GM04504 (cell line): Measurements from ENCODE around the gene TRDN.
"Not testable (repeated sequence)": the region's sequence is repeated elsewhere in the genome, so short reads cannot be mapped to it uniquely, and the experiment has no call there.

Experiments used
- DNase-seq: peaks from one replicate; pipeline ENCODE4 v3.0.0-alpha.2; 2012; ENCODE audit warnings: low read depth

Gene TRDN

DNA sequence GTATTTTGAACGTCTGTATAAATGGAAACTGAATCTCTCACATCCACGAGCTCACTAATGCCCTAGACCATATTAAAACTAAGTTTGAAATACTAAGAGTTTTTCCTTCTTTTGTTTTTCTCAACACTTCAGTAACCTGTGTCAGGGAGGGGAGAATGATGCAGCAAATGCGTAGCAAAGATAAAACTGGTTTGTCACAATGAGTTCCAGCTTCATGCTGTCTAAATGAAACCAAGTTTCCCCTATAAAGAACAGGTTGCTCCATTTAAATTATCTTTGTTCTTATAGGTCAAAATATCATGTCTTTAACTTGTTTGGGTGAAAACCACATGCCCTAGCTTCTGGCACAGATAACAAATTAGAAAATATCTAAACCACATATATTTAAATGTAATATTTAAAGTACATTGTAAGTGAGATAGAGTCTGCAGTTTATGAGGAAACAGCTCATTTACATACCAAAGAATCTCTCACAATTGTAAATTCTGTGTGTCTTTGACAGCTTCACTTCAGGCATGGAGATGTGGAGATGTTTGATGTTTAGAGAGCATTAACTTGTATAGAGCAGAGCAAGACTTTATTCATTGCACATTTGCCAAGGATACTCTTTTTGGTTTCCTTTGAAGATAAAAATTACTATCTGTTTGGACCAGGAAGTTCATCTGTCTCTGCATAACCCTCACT, 7.3 kb downstream of the TRDN start:
- no peak for DNase-seq

GRCh38 chr6:123625696-123626095, 11.1 kb downstream of the TRDN start:
- no peak for DNase-seq

DNA sequence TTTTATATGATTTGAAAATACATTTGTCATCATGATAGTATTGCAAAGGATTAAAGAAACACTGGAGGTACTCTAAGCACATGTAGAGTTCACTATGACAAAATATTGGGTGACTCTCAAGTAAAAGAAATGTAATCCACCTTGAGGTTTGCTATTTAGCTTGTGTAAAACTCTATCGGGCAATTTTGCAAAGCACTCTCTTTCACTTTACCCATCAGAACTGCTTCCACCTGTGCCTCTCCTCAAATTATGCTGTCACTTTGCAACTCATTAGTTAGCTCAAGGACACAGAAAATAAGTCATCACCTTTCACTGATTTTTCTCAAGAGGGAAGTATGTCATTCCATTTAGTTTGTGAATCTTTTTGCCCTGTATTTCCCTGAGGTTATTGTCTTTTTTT, 14.0 kb downstream of the TRDN start:
- no peak for DNase-seq

- DNase-seq: no peak
These were observed 17.6 kb downstream of the TRDN start for GRCh38 chr6:123619156-123619555.

- DNase-seq: no peak
These were observed 19.8 kb downstream of the TRDN start for GRCh38 chr6:123616942-123617341.

DNA sequence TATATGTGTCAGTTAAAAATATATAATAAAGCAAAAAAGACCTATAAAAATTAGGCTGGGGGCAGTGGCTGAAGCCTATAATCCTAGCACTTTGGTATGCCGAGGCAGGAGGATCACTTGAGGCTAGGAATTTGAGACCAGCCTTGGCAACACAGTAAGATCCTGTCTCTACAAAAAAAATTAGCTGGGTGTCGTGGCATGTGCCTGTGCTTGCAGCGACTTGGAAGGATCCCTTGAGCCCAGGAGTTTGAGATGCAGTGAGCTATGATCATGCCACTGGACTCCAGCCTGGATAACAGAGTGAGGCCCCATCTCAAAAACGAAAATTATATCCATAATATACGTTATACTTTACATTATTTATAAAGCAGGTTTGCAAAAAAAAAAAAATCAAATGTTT, 20.7 kb downstream of the TRDN start:
- no peak for DNase-seq

DNA sequence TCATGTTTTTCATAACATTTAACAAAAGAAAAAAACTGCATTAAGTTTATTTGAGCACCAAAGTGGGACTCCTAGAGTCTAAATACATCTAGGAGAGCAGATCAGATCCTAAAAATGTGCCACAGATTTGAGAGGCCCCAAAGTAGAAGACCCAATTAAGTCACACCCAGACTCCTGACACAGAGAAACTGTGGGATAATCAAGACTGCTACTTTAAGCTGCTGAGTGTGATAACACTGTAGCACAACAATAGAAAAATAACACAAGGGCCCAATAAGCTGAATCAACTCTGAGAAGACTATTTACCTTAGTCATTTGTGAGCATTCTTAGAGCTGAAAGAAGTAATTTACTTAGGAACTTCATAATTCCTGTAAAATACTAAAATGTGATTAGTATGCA, 26.0 kb downstream of the TRDN start:
- DNase-seq: no peak

DNA sequence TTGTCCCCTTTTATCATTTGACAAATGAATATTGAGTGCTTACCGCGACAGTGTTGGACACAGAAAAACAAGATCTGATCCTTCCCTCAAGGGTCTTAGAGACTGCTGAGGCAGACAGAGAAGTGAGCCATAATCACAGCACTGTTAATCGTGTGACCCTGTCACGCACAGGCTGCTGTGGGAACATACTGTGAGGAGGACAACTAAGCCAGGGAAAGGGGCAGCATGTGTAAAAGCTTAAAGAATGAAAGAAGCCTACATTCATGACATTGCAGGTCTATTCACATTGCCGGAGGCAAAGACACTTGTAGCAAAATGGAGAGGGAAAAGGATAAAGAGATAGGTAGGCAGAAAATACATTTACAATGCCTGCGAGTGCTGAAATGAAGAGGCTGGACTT, 32.7 kb downstream of the TRDN start:
- no peak for DNase-seq

- no peak for DNase-seq
These were observed 38.7 kb downstream of the TRDN start for GRCh38 chr6:123598011-123598410.

GRCh38 chr6:123594776-123595175, 42.0 kb downstream of the TRDN start:
- no peak for DNase-seq

- no peak for DNase-seq
These were observed 44.3 kb downstream of the TRDN start for GRCh38 chr6:123592426-123592825.

DNA sequence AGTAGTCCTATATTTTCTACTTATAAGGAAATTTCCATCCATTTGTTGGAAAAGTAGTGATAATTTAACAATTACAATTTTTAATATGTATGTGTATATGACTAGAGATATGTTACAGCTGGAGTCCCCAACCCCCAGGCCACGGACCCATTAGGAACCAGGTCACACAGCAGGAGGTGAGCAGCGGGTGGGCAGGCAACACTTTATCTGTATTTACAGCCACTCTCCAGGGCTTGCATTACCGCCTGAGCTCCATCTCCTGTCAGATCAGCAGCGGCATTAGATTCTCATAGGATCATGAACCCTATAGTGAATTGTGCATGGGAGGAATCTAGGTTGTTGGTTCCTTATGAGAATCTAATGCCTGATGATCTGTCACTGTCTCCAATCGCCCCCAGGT, 46.8 kb downstream of the TRDN start:
- no peak for DNase-seq

- DNase-seq: no peak
These were observed 47.4 kb downstream of the TRDN start for GRCh38 chr6:123589317-123589716.

DNA sequence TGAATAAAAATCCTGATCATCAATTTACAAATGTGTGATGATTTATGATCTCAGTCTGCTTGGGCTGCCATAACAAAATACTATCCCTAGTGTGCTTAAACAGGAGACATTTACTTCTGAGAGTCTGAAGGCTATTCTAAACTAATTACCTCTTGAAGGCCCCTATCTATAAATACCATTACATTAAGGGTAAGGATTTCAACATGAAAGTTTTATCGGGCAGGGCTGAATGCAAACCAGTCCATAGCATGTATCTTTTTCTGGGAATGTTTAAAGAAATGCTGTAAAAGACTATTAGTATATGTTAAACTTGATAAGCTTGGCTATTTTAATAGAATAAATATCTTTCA, 48.2 kb downstream of the TRDN start:
- DNase-seq: no peak

GRCh38 chr6:123587838-123588545, 48.8 kb downstream of the TRDN start:
- DNase-seq: no peak

GRCh38 chr6:123587407-123587806, 49.3 kb downstream of the TRDN start:
- not testable (repeated sequence) for DNase-seq

DNA sequence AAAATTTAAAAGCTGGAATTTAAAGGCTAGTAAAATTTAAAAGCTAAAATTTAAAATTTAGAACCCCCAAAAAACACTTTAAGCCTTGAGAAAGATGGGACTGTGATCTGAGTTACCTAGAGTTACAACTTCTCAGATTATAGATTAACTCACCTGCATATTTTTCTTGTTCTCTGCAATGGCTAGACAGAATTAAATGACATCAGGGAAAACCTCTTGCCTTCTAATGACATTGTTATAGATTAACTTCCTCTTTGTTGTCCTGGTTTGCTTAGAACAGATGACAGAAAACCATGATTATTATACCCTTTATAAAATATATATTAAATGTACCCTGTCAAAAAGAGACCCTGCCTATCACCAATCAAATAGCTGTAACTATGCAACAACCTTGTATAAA, 56.4 kb downstream of the TRDN start:
- DNase-seq: no peak

DNA sequence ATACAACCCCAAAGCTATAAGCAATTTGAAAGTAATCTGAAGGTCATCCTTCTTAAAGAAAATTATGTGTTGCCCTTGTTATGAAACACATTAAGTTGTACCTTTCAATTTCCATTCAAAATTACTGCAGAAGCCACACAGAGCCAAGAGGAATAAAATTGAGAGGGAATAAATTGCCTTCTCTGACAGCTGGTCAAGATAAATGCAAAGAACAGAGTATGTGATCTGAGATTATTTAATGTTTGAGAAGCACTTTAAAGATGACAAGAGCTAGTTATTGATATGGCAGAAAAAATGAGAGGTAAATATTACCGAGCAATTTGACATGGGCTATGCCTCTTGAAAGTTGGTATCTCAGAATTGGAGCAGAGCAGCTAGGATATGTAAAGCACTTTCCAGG, 61.6 kb downstream of the TRDN start:
- no peak for DNase-seq

DNA sequence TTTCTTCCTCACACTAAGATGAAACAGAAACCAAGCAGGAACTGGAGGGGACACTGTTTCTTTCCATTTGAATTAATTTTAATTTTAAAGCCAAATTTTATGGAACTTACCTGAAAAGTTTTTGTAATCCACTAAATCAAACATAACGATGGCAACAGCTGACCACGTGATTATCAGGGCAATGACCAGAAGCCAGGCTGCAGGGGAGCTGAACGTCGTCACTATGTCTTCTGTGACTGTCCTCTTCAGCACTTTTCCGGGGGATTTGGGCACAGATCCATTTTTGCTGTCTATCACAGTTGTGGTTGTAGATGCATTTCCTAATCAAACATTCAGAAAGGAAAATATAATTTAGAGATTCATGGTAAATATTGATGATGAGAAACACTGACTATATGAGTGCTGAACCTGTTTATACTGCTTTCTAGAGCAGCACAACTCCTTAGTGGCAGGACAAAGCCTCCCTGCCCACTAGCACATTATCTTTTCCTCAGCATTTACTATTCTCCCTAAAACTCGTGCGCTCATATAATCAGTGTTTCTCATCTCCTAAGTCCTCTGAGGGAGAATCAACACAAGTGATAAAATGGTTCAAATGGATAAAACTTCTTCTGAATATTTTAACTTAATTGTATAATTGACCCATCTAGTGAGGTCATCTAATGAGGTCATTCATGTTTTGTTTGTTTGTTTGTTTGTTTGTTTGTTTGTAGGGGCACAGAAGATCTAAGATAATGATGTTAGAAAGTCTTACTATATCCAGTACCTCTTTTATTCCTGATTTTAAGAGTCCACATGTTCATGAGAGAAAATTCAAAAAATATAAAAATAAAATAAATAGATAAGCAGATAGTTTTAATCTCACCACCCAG, 65.7 kb downstream of the TRDN start:
- DNase-seq: no peak

DNA sequence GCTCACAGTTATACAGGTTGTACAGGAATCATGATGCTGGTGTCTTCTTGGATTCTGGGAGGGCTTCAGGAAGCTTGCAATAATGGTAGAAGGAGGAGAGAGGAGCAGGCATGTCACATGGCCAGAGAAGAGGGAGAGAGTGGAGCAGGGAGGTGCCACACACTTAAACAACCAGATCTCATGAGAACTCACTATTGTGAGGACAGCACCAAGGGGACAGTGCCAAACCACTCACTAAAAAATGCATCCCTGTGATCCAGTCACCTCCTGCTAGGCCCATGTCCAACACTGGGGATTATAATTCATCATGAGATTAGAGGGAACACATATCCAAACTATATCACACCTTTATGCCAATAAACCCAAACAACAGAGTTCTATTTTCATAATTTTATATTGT, 67.2 kb downstream of the TRDN start:
- no peak for DNase-seq

DNA sequence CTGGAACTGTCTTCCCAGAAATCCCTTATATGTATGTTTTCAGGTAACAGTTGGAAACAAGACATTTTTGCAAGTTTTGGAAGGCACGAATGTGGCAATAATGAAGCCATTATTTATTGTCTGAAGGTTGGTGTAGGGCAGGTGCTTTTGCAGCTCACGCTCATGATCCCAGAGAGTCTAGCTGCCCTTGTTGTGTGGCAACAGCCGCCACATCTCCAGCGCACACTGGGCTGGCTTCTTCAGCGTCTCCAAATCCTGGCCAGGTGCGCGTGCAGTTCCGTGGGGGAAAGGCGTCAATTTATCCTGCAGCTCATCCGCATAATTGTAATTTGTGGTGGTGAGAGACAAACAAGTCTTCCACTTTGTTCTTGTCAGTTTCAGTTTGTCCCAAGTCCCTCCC, 71.2 kb downstream of the TRDN start:
- DNase-seq: no peak

DNA sequence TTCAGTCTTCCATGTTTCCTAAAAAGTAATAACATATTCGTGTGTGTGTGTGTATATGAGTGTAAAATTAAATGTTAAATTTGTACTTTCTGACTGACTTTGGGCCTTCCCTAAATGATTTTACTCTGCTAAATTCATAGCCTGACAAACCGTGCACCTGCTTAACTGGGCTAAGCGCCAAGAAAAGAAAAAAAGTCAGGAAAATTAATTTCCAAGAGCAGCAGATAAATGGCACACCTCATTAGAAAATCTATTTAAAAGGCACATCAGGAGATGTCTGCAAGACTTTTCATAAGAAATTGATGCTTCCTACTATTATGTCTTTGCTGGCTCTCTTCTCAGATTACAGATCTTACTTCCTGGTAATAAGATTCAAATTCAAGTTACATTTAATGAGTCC, 72.4 kb downstream of the TRDN start:
- DNase-seq: no peak

GRCh38 chr6:123562677-123563076, 74.1 kb downstream of the TRDN start:
- no peak for DNase-seq
